GM10248 (cell line): Measurements from ENCODE around the gene CCDC183.

ENCODE experiments used
- CTCF ChIA-PET: fragments of 300-600 bp; sonication (Branson Sonifier 250); formaldehyde crosslinking; extraction: SDS; loops from one replicate; lab custom pipeline; 2021; ENCODE audit warnings: antibody characterized with exemption; lab: Yijun Ruan, JAX
- POLR2A ChIA-PET: fragments of 350-650 bp; sonication (Branson Sonifier 250); formaldehyde crosslinking; extraction: SDS; loops from one replicate; lab custom pipeline; 2020; ENCODE audit warnings: antibody characterized with exemption; lab: Yijun Ruan, JAX
- DNase-seq: peaks from one replicate; pipeline ENCODE4 v3.0.0; 2012; ENCODE audit errors: extremely low spot score
- CTCF ChIP-seq: IDR thresholded peaks from 2 replicates; pipeline ENCODE4 v1.5.1; 2012; ENCODE audit warnings: mild to moderate bottlenecking, low read depth; ENCODE audit errors: extremely low read depth, missing control alignments, control extremely low read depth

CCDC183 gene

GRCh38 chr9:136789523-136789937 lies 6.6 kb upstream of the CCDC183 start:
- no peak for TF ChIP-seq CTCF
- DNase-seq, result no peak
- ChIA-PET CTCF (interaction anchor here (1.8 kb wide), 2 partner anchors 12 to 240 kb away, joined by 10 read pairs; no protein-coding TSS in a partner anchor), POLR2A (no interaction called here)

GRCh38 chr9:136790640-136791515 lies 5.3 kb upstream of the CCDC183 start, which contains the start of gene TMEM141:
TMEM141 (plus strand) TSS chr9:136791344; CDS start chr9:136791371, 27 bp downstream.
- DNase-seq, result peak; percentile 99
- POLR2A ChIA-PET, result interaction anchor here (0.6 to 1.0 kb wide), 2 partner anchors 57 to 64 kb away, joined by 3 to 5 read pairs; no protein-coding TSS in a partner anchor
- TF ChIP-seq CTCF, result peak; percentile 1
- CTCF ChIA-PET, result interaction anchor here (0.5 to 1.8 kb wide), 13 partner anchors 9 to 437 kb away, joined by 3 to 10 read pairs (median 3); partner anchors contain the start of genes AJM1, NPDC1 and RNF224

GRCh38 chr9:136791516-136792276 lies 4.4 kb upstream of the CCDC183 start:
- peak; percentile 50 for DNase-seq
- CTCF ChIA-PET, result interaction anchor here (0.9 to 3.5 kb wide), 18 partner anchors 9 to 279 kb away, joined by 3 to 21 read pairs (median 4); partner anchors contain the start of genes AJM1, NPDC1, RABL6 and SAPCD2
- TF ChIP-seq CTCF, result peak; percentile 64

GRCh38 chr9:136792321-136793085 lies 3.6 kb upstream of the CCDC183 start:
- ChIA-PET CTCF (interaction anchor here (0.6 to 3.5 kb wide), 19 partner anchors 8 to 295 kb away, joined by 3 to 21 read pairs (median 3); partner anchors contain the start of genes RABL6 and SAPCD2), POLR2A (no interaction called here)
- no peak for TF ChIP-seq CTCF
- no peak for DNase-seq

More at GRCh38 chr9:136791516-136792276, 4.4 kb upstream of the CCDC183 start:
- POLR2A ChIA-PET, result no interaction called here

- ChIA-PET CTCF (interaction anchor here (1.0 to 3.5 kb wide), 18 partner anchors 7 to 294 kb away, joined by 3 to 21 read pairs (median 4); partner anchors contain the start of gene RABL6), POLR2A (no interaction called here)
- no peak for DNase-seq
- no peak for TF ChIP-seq CTCF
Observed at GRCh38 chr9:136793086-136793946, 2.8 kb upstream of the CCDC183 start.
